IMR-90 (cell line): ENCODE measurements around the gene NCS1. TPM values are rescaled to one million over a fixed set of nuclear protein-coding genes. Genes with fewer than 3 reads are reported as not detected.

ENCODE experiments used
- ATAC-seq: fragments of 200-7000 bp; cut with Tn5 transposase; 2 replicates; pipeline ENCODE4 v1.9.1; 2020; ENCODE audit warnings: low read depth, mild to moderate bottlenecking, moderate library complexity
- BruUV-seq: library from RNA; stranded (reverse); fragments of 400-500 nt; replicated peaks from 2 replicates; lab custom pipeline; 2021; lab: Mats Ljungman, UMichigan
- CTCF ChIA-PET: fragments of 300-600 bp; formaldehyde crosslinking; extraction: SDS; loops from one replicate; lab custom pipeline; 2021; ENCODE audit warnings: antibody characterized with exemption; lab: Yijun Ruan, JAX
- POLR2A ChIA-PET: fragments of 300-600 bp; sonication (Branson Sonifier 250); formaldehyde crosslinking; loops from one replicate; lab custom pipeline; 2022; ENCODE audit warnings: antibody characterized with exemption; ENCODE audit not compliant: unreplicated experiment; lab: Charles Lee
- DNase-seq: peaks from one replicate; pipeline ENCODE4 v3.0.0; 2013
- H2AFZ ChIP-seq: replicated peaks from 2 replicates; pipeline ENCODE3; 2013; ENCODE audit warnings: low read length, mild to moderate bottlenecking; ENCODE audit not compliant: poor library complexity
- H2AK5ac ChIP-seq: 2 replicates; pipeline ENCODE4 v1.6.1; 2013; ENCODE audit warnings: low read depth, low read length, inconsistent platforms
- H2AK9ac ChIP-seq: replicated peaks from 2 replicates; pipeline ENCODE3; 2013; ENCODE audit warnings: mild to moderate bottlenecking, low read depth, low read length, moderate library complexity; ENCODE audit not compliant: poor library complexity
- H2BK120ac ChIP-seq: 2 replicates; pipeline ENCODE4 v1.6.1; 2013; ENCODE audit warnings: low read depth, low read length, inconsistent platforms
- H2BK15ac ChIP-seq: 3 replicates; pipeline ENCODE4 v1.6.1; 2013; ENCODE audit warnings: low read depth, low read length, inconsistent platforms
- H2BK20ac ChIP-seq: 2 replicates; pipeline ENCODE4 v1.6.1; 2013; ENCODE audit warnings: low read depth, mild to moderate bottlenecking, inconsistent platforms, low read length, moderate library complexity
- H2BK5ac ChIP-seq: 2 replicates; pipeline ENCODE4 v1.6.1; 2013; ENCODE audit warnings: mild to moderate bottlenecking, low read depth, low read length, inconsistent platforms; ENCODE audit not compliant: poor library complexity, severe bottlenecking
- H3K14ac ChIP-seq: replicated peaks from 2 replicates; pipeline ENCODE4 v1.6.1; 2013; ENCODE audit warnings: low read depth, low read length, inconsistent platforms
- H3K18ac ChIP-seq: 2 replicates; pipeline ENCODE4 v1.6.1; 2013; ENCODE audit warnings: low read depth, low read length, control low read depth
- H3K23ac ChIP-seq: 2 replicates; pipeline ENCODE4 v1.6.1; 2013; ENCODE audit warnings: low read depth, low read length, inconsistent platforms
- H3K27ac ChIP-seq: 2 replicates; pipeline ENCODE4 v1.5.1; 2013; ENCODE audit warnings: mild to moderate bottlenecking, control low read depth, low read length; ENCODE audit not compliant: insufficient read depth
- H3K27me3 ChIP-seq: 2 replicates; pipeline ENCODE4 v1.6.1; 2013; ENCODE audit warnings: low read length; ENCODE audit not compliant: control insufficient read depth, insufficient read depth
- H3K36me3 ChIP-seq: 2 replicates; pipeline ENCODE4 v1.6.1; 2013; ENCODE audit warnings: low read length, mixed read lengths; ENCODE audit not compliant: control insufficient read depth, insufficient read depth
- H3K4ac ChIP-seq: 2 replicates; pipeline ENCODE4 v1.6.1; 2013; ENCODE audit warnings: low read depth, low read length, inconsistent platforms
- H3K4me1 ChIP-seq: 2 replicates; pipeline ENCODE4 v1.6.1; 2013; ENCODE audit warnings: low read length, mixed read lengths; ENCODE audit not compliant: control insufficient read depth, insufficient read depth
- H3K4me2 ChIP-seq: 2 replicates; pipeline ENCODE4 v1.6.1; 2013; ENCODE audit warnings: low read depth, mild to moderate bottlenecking, control low read depth, low read length, moderate library complexity
- H3K4me3 ChIP-seq: 2 replicates; pipeline ENCODE4 v1.5.1; 2013; ENCODE audit warnings: low read depth, mild to moderate bottlenecking, control low read depth, low read length, moderate library complexity; ENCODE audit not compliant: insufficient read depth
- H3K56ac ChIP-seq: 2 replicates; pipeline ENCODE4 v1.6.1; 2013; ENCODE audit warnings: low read length, inconsistent platforms; ENCODE audit not compliant: insufficient read depth; ENCODE audit errors: extremely low read depth
- H3K79me1 ChIP-seq, 2 experiments: 2 replicates each; pipeline ENCODE4 v1.6.1; 2013; ENCODE audit warnings: low read length in 2 of 2, inconsistent platforms in 1 of 2, low read depth in 1 of 2
- H3K9ac ChIP-seq: 2 replicates; pipeline ENCODE4 v1.6.1; 2013; ENCODE audit warnings: low read depth, low read length, control low read depth
- H3K9me1 ChIP-seq: 2 replicates; pipeline ENCODE4 v1.6.1; 2013; ENCODE audit warnings: low read length, inconsistent platforms; ENCODE audit not compliant: insufficient read depth
- H3K9me3 ChIP-seq: 2 replicates; pipeline ENCODE4 v1.6.1; 2013; ENCODE audit warnings: low read length; ENCODE audit not compliant: control insufficient read depth, insufficient read depth
- H4K20me1 ChIP-seq: 2 replicates; pipeline ENCODE4 v1.6.1; 2013; ENCODE audit warnings: low read length, inconsistent platforms; ENCODE audit not compliant: insufficient read depth
- H4K5ac ChIP-seq: 2 replicates; pipeline ENCODE4 v1.6.1; 2013; ENCODE audit warnings: mild to moderate bottlenecking, low read depth, low read length, control low read depth
- H4K8ac ChIP-seq, 2 experiments: 2 replicates each; pipeline ENCODE4 v1.6.1; 2013; ENCODE audit warnings: low read depth in 2 of 2, low read length in 2 of 2, control low read depth in 1 of 2, inconsistent platforms in 1 of 2
- H4K91ac ChIP-seq: 2 replicates; pipeline ENCODE4 v1.6.1; 2013; ENCODE audit warnings: low read depth, low read length, inconsistent platforms; ENCODE audit not compliant: insufficient read depth
- BHLHE40 ChIP-seq: fragments of 150-350 bp; IDR thresholded peaks from 2 replicates; pipeline ENCODE4 v1.6.1; 2016; ENCODE audit warnings: mild to moderate bottlenecking, low read depth, low read length
- CEBPB ChIP-seq: IDR thresholded peaks from 2 replicates; pipeline ENCODE4 v1.6.1; 2012; ENCODE audit warnings: low read depth, low read length, improper control_type of control experiment
- MAZ ChIP-seq: IDR thresholded peaks from 2 replicates; pipeline ENCODE4 v1.6.1; 2012; ENCODE audit warnings: low read depth, mild to moderate bottlenecking, low read length, improper control_type of control experiment, moderate library complexity, borderline replicate concordance
- MXI1 ChIP-seq: IDR thresholded peaks from 2 replicates; pipeline ENCODE4 v1.6.1; 2012; ENCODE audit warnings: low read depth, mild to moderate bottlenecking, low read length, moderate library complexity, borderline replicate concordance
- NFE2L2 ChIP-seq: fragments of 150-350 bp; IDR thresholded peaks from 2 replicates; pipeline ENCODE4 v1.6.1; 2016; ENCODE audit warnings: low read depth, mild to moderate bottlenecking, low read length
- POLR2A ChIP-seq: IDR thresholded peaks from 2 replicates; pipeline ENCODE4 v1.6.1; 2012; ENCODE audit warnings: mild to moderate bottlenecking, low read depth, low read length
- SMC3 ChIP-seq: fragments of 150-350 bp; IDR thresholded peaks from 2 replicates; pipeline ENCODE4 v1.6.1; 2016; ENCODE audit warnings: low read depth, mild to moderate bottlenecking, antibody characterized with exemption, low read length, moderate library complexity
- WGBS, 2 experiments: methylation state at CpG; one replicate each; pipeline versions ENCODE4 v1.1.5 to v1.1.7; 2013; ENCODE audit warnings: missing lambda C conversion rate in 2 of 2; ENCODE audit not compliant: insufficient read length in 1 of 2; ENCODE audit errors: extremely low coverage in 2 of 2; 5-methylcytosine and 5-hydroxymethylcytosine counted together
- dilution Hi-C: fragments of 300-500 bp; cut with HindIII; formaldehyde crosslinking; loops from one replicate; pipeline ENCODE4 v1.14.3; 2018; ENCODE audit warnings: low sequenced_read_pairs; ENCODE audit not compliant: unreplicated experiment
- in situ Hi-C: fragments of 300-500 bp; cut with MboI; formaldehyde crosslinking; loops from 3 replicates; pipeline ENCODE4 v1.14.3; 2019; ENCODE audit warnings: low sequenced_read_pairs, inconsistent platforms, mixed read lengths
- intact Hi-C: fragments of 100-400 bp; cut with micrococcal nuclease; formaldehyde crosslinking; loops from 2 replicates; pipeline ENCODE4 v1.10.0; 2022
- polyA plus RNA-seq, 3 experiments: library from polyadenylated mRNA; depleted of rRNA; stranded (reverse); fragments of >200 nt; gene quantifications; 2 replicates each; pipeline ENCODE4 v1.2.3, GENCODE V29; 2012; ENCODE audit warnings: low replicate concordance in 1 of 3
- total RNA-seq: library from RNA; depleted of rRNA; stranded (reverse); fragments of >200 nt; gene quantifications from 2 replicates; pipeline ENCODE4 v1.2.3, GENCODE V29; 2012

NCS1 gene
- total and polyA plus RNA-seq, 2 of the 4 experiments (the other 2 are of a cell fraction), result 41.0 to 60.5 TPM

DNA sequence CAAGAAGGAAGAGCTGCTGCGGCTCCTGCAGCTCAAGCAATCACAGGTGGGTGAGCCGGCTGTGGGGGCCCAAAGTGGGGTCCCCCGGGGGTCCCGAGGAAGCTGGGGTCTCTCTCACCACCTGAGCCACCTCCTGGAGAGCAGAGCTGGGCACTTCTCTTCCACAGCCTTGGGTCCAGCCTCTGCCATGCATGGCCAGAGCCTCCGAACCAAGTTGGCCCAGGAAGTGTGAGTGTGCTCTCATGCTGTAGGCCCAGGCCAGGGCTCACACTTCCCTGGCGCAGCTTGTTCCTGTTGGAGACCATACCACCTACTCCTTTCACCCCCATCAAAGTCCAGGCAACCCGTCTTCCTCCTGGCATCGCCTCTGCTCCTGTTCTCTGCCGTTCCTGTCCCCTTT lies 113.1 kb downstream of the NCS1 start:
- intact Hi-C loops (no loop called here), in situ Hi-C loops (no loop called here), dilution Hi-C loops (no loop called here)
- no peak overlapping the region for H3K4me2 ChIP-seq
- no peak overlapping the region for H2AFZ ChIP-seq
- no peak overlapping the region for H2BK120ac ChIP-seq
- no peak for DNase-seq
- no peak overlapping the region for H4K91ac ChIP-seq
- H3K56ac ChIP-seq, result no peak overlapping the region
- H3K18ac ChIP-seq, result no peak overlapping the region
- no peaks in the 10 kb centered on the region for H4K20me1 ChIP-seq
- no peak overlapping the region for H2BK5ac ChIP-seq
- no peaks in the 10 kb centered on the region for H3K79me1 ChIP-seq
- no peak overlapping the region for H3K23ac ChIP-seq
- BruUV-seq, result no TSS peak
- no peak overlapping the region for H4K8ac ChIP-seq
- H2BK15ac ChIP-seq, result no peak overlapping the region
- peaks cover 3% of the 10 kb centered on the region for H3K9me1 ChIP-seq
- H3K9me3 ChIP-seq, result no peaks in the 10 kb centered on the region; the same call in 1 of the 2 replicates
- TF ChIP-seq POLR2A, result no peak
- no peak for TF ChIP-seq SMC3
- TF ChIP-seq NFE2L2, result no peak
- no peak for TF ChIP-seq BHLHE40
- no peak for TF ChIP-seq MAZ
- TF ChIP-seq CEBPB, result no peak
- TF ChIP-seq MXI1, result no peak
- H3K27me3 ChIP-seq, result peaks cover 81% of the 10 kb centered on the region
- no peak overlapping the region for H2BK20ac ChIP-seq
- H3K4ac ChIP-seq, result no peak overlapping the region
- H3K27ac ChIP-seq, result no peak overlapping the region
- no peak overlapping the region for H3K4me3 ChIP-seq
- WGBS, 2 experiments, result 69% methylated on average over 5 of the region's 9 CpGs; no CpG with 5 or more reads in 1 of the 2 experiments
- ChIA-PET CTCF (interaction anchor here (0.8 kb wide), 1 partner anchor 31 kb away, joined by 3 read pairs; no protein-coding TSS in a partner anchor), POLR2A (no interaction called here)
- H3K36me3 ChIP-seq, result no peaks in the 10 kb centered on the region
- H3K4me1 ChIP-seq, result peaks cover 5% of the 10 kb centered on the region; the same call in 1 of the 2 replicates
- no peak overlapping the region for H2AK5ac ChIP-seq
- no peak overlapping the region for H2AK9ac ChIP-seq
- no peak overlapping the region for H4K5ac ChIP-seq
- no peak overlapping the region for H3K14ac ChIP-seq
- no peak overlapping the region for H3K9ac ChIP-seq
- ATAC-seq, result no peak
